Vagina (tissue), 2 donors: ENCODE data around the gene RAB3GAP1. TPM values are rescaled to one million over a fixed set of nuclear protein-coding genes. Genes with fewer than 3 reads are reported as not detected.

Experiments used
- DNase-seq, 2 donors: peaks; one replicate each; pipeline ENCODE4 v3.0.0-alpha.2; 2017; ENCODE audit errors: extremely low spot score in 2 of 2
- H3K27ac ChIP-seq: fragments of 200-600 bp; sonication (generic); one replicate; pipeline ENCODE4 v1.5.1; 2019
- H3K27me3 ChIP-seq: fragments of 200-600 bp; sonication (generic); one replicate; pipeline ENCODE4 v1.5.1; 2019
- H3K36me3 ChIP-seq, 2 donors: fragments of 200-600 bp; sonication (generic); one replicate each; pipeline ENCODE4 v1.5.1; 2017 to 2019
- H3K4me1 ChIP-seq: fragments of 200-600 bp; sonication (generic); one replicate; pipeline ENCODE4 v1.5.1; 2019
- H3K4me3 ChIP-seq, 2 donors: fragments of 200-600 bp; sonication (generic); 1 replicate in 1 of 2; 2 replicates in 1 of 2; pipeline ENCODE4 v1.5.1; 2016 to 2019
- H3K9me3 ChIP-seq: fragments of 200-600 bp; sonication (generic); one replicate; pipeline ENCODE4 v1.5.1; 2019
- POLR2A ChIP-seq, 2 donors: fragments of 450-650 bp; IDR thresholded peaks; one replicate each; pipeline ENCODE4 v1.6.1; 2017; ENCODE audit warnings: antibody characterized with exemption in 2 of 2, mild to moderate bottlenecking in 2 of 2, moderate library complexity in 2 of 2
- POLR2AphosphoS5 ChIP-seq, 2 donors: sonication (generic); formaldehyde crosslinking; IDR thresholded peaks; one replicate each; pipeline ENCODE4 v1.9.0; 2017; ENCODE audit warnings: antibody characterized with exemption in 2 of 2, mild to moderate bottlenecking in 2 of 2, low read depth in 1 of 2; ENCODE audit not compliant: insufficient read depth in 1 of 2
- intact Hi-C: fragments of 100-400 bp; cut with DNase I; formaldehyde crosslinking; loops from one replicate; pipeline ENCODE4 v1.15.1; 2023
- total RNA-seq: library from RNA; depleted of rRNA; stranded (reverse); fragments of >200 nt; gene quantifications from one replicate; pipeline ENCODE4 v1.2.3, GENCODE V29; 2016
- TF ChIP-seq, protein P1 (sequence below), 3 experiments: fragments of 450-650 bp in 2 of 3; fragments of 200-600 bp in 1 of 3; sonication (generic) in 1 of 3; IDR thresholded peaks; one replicate each; pipeline ENCODE4 v1.5.1; 2017 to 2019; ENCODE audit warnings: antibody characterized with exemption in 3 of 3, mild to moderate bottlenecking in 2 of 3, moderate library complexity in 2 of 3

Gene RAB3GAP1
- total RNA-seq, 1 donor from 2014 or later: 44.9 TPM

DNA sequence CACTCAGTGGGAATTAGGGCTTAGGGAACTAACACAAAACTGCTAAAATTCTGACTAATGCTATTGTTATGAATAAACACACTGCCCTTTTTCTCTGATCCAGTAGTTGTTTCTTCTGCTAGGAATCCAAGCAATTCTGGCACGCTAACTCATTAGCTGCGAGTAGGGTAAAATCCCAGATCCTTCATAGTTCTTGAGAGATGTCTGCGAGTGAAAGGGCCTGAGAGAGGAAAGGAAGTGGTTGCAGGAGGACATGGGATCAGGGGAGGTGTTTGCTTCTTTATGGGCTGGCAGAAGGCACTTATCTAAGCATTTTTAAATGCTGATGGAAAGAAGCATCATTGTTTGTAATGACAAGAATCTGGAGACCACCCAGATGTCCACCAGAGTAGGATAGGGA, 14.3 kb upstream of the RAB3GAP1 start:
- Histone ChIP-seq H3K36me3 (no peaks in the 10 kb centered on the region), H3K4me3 (no peak overlapping the region), H3K27me3 (no peaks in the 10 kb centered on the region), H3K27ac (no peak overlapping the region), H3K4me1 (no peaks in the 10 kb centered on the region), H3K9me3 (no peaks in the 10 kb centered on the region)
- intact Hi-C loops: no loop called here
- no peak for DNase-seq
- TF ChIP-seq, protein P1, sequence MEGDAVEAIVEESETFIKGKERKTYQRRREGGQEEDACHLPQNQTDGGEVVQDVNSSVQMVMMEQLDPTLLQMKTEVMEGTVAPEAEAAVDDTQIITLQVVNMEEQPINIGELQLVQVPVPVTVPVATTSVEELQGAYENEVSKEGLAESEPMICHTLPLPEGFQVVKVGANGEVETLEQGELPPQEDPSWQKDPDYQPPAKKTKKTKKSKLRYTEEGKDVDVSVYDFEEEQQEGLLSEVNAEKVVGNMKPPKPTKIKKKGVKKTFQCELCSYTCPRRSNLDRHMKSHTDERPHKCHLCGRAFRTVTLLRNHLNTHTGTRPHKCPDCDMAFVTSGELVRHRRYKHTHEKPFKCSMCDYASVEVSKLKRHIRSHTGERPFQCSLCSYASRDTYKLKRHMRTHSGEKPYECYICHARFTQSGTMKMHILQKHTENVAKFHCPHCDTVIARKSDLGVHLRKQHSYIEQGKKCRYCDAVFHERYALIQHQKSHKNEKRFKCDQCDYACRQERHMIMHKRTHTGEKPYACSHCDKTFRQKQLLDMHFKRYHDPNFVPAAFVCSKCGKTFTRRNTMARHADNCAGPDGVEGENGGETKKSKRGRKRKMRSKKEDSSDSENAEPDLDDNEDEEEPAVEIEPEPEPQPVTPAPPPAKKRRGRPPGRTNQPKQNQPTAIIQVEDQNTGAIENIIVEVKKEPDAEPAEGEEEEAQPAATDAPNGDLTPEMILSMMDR (IDR thresholded peaks at IDR 0.05): no peak
- TF ChIP-seq POLR2A (IDR thresholded peaks at IDR 0.05) (no peak), POLR2AphosphoS5 (IDR thresholded peaks at IDR 0.05; ENCODE audit: insufficient read depth in 1 of 2, low read depth in 1 of 2) (no peak)

DNA sequence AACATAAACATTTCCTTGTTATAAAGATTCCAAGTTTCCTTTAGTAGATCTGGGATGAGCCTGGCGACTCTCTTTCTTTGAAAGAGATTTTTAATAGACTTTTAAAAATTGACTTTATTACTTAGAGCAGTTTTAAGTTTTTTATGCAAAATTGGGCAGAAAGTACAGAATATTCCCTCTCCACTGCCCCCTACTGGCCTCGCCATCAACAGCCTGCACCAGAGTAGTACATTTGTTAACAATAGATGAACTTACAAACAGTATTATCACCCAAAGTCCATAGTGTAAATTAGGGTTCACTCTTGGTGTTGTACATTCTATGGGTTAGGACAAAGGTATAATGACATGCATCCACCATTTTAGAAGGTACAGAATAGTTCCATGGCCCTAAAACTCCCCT, 8.7 kb upstream of the RAB3GAP1 start:
- DNase-seq: no peak
- intact Hi-C loops: no loop called here
- no peaks in the 10 kb centered on the region for H3K4me1 ChIP-seq
- H3K36me3 ChIP-seq: no peaks in the 10 kb centered on the region
- H3K9me3 ChIP-seq: no peaks in the 10 kb centered on the region
- H3K4me3 ChIP-seq: no peak overlapping the region
- TF ChIP-seq, protein P1 (IDR thresholded peaks at IDR 0.05): no peak
- TF ChIP-seq POLR2A (IDR thresholded peaks at IDR 0.05) (no peak), POLR2AphosphoS5 (IDR thresholded peaks at IDR 0.05; ENCODE audit: insufficient read depth in 1 of 2, low read depth in 1 of 2) (no peak)
- no peaks in the 10 kb centered on the region for H3K27me3 ChIP-seq
- no peak overlapping the region for H3K27ac ChIP-seq

DNA sequence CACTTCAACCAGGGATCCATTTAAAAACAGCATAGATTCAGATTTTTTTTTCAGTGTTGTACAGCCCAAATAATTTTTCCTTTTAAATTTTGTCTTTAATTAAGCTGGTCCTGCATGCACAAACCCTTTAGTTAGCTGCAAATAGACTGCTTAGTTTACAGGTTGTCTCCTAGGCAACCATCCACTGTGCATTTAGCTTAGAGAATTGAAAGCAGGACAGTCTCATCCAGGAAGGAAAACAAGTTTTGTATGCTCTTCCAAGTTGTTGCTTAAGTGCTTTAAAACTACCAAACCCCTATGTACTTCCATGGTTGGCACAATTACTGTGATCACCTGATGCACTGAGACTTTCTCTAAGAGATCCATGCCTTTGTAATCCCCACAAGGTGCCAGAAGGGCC, 4.8 kb upstream of the RAB3GAP1 start, which contains the start of gene MAP3K19:
TSS of gene MAP3K19 (minus strand) at position 148 of the 400 bp plus-strand sequence. CDS start 22,800 bp downstream, outside the sequence.
- Histone ChIP-seq H3K4me1 (no peaks in the 10 kb centered on the region), H3K9me3 (no peaks in the 10 kb centered on the region), H3K36me3 (no peaks in the 10 kb centered on the region), H3K27ac (no peak within 1 kb of the TSS), H3K27me3 (no peaks in the 10 kb centered on the region), H3K4me3 (no peak within 1 kb of the TSS)
- DNase-seq: no peak
- intact Hi-C loops: no loop called here
- TF ChIP-seq, protein P1 (IDR thresholded peaks at IDR 0.05): no peak
- TF ChIP-seq POLR2AphosphoS5 (IDR thresholded peaks at IDR 0.05; ENCODE audit: insufficient read depth in 1 of 2, low read depth in 1 of 2) (no peak), POLR2A (IDR thresholded peaks at IDR 0.05) (no peak)

DNA sequence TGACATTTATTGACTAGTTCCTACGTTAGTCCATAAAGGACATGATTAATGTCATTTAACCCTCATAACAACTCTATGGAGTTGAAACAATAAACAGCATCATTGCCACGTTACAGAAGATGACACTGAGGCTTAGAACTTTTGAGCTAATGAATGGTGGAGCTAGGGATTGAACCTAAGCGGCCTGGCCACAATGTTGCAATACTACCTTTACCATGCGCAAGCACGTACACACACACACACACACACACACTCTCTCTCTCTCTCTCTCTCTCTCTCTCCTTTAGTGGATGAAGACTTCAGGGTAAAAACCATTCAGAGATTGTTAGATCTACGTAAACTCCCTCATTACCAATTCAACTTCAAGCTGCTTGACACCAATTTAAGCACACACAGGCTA, 4.0 kb upstream of the RAB3GAP1 start:
- TF ChIP-seq, protein P1 (IDR thresholded peaks at IDR 0.05): no peak
- TF ChIP-seq POLR2AphosphoS5 (IDR thresholded peaks at IDR 0.05; ENCODE audit: insufficient read depth in 1 of 2, low read depth in 1 of 2): no peak
- TF ChIP-seq POLR2A (IDR thresholded peaks at IDR 0.05): no peak
- Histone ChIP-seq H3K27me3 (no peaks in the 10 kb centered on the region), H3K4me3 (no peak overlapping the region), H3K4me1 (peaks cover 4% of the 10 kb centered on the region), H3K27ac (no peak overlapping the region), H3K36me3 (no peaks in the 10 kb centered on the region), H3K9me3 (no peaks in the 10 kb centered on the region)
- intact Hi-C loops: no loop called here
- DNase-seq: no peak

DNA sequence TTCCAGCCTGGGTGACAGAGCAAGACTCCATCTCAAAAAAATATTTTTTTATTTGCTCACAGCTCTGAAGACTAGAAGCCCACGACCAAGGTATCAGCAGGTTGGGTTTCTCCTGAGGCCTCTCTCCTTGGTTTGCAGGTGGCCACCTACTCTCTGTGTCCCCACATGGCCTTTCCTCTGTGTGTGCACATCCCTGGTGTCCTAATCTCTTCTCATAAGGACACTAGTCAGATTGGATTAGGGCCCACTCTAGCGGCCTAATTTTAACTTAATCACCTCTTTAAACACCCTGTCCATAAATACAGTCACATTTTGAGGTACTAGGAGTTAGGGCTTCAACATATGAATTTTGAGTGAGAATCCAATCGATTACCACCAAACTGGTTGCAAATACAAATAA, 2.0 kb upstream of the RAB3GAP1 start:
- Histone ChIP-seq H3K27ac (no peak overlapping the region), H3K4me1 (peaks cover 24% of the 10 kb centered on the region), H3K4me3 (no peak overlapping the region), H3K9me3 (no peaks in the 10 kb centered on the region), H3K27me3 (no peaks in the 10 kb centered on the region), H3K36me3 (no peaks in the 10 kb centered on the region)
- intact Hi-C loops: no loop called here
- TF ChIP-seq, protein P1 (IDR thresholded peaks at IDR 0.05): no peak
- TF ChIP-seq POLR2AphosphoS5 (IDR thresholded peaks at IDR 0.05; ENCODE audit: insufficient read depth in 1 of 2, low read depth in 1 of 2) (no peak), POLR2A (IDR thresholded peaks at IDR 0.05) (no peak)
- DNase-seq: no peak
